ENCODE data around the gene SUCO. TPM values are rescaled to one million over a fixed set of nuclear protein-coding genes. Genes with fewer than 3 reads are reported as not detected.

SUCO gene
- total RNA-seq, 2 donors from 2014 or later, result 62.2 TPM

DNA sequence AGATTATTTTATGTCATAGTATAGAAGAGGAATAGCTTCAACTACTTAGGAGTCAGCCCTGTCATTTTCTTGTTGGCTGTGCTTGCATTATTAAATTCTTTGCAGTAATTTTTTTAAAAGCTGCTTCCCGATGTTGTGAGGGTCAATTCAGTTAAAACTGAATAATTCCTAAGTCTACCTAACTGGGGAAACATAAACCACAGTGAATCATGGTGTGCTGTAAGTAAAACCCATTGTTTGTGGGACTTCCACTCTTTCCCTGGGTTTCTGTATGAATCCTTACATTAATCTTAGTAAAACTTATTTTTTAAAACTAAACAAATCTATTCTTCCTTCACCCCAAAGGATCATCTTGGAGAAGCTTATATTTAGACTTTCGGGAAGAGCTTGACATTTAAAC is 4.4 kb downstream of the SUCO start:
- Histone ChIP-seq H3K27me3 (ENCODE audit: control insufficient read depth, insufficient read depth, low read length, poor library complexity, severe bottlenecking) (no peaks in the 10 kb centered on the region), H3K36me3 (ENCODE audit: control insufficient read depth, insufficient read depth, low read length) (no peaks in the 10 kb centered on the region), H3K9me3 (ENCODE audit: control insufficient read depth, low read length) (no peaks in the 10 kb centered on the region), H3K27ac (ENCODE audit: low read depth, low read length) (no peak overlapping the region), H3K4me1 (ENCODE audit: control insufficient read depth, insufficient read depth, low read length) (peaks cover 23% of the 10 kb centered on the region), H3K9ac (ENCODE audit: extremely low read depth, low read length, poor library complexity, severe bottlenecking) (no peak overlapping the region), H3K4me3 (ENCODE audit: low read length) (peak overlapping the region; percentile 5)
- Mint-ChIP-seq H3K27ac (peak overlapping the region; percentile 71), H3K4me3 (no peak overlapping the region), H3K4me1 (peaks cover 54% of the 10 kb centered on the region), H3K36me3 (ENCODE audit: low read depth) (no peaks in the 10 kb centered on the region), H3K27me3 (ENCODE audit: insufficient read depth) (no peaks in the 10 kb centered on the region), H3K9me3 (no peaks in the 10 kb centered on the region)
- TF ChIP-seq, protein P1, sequence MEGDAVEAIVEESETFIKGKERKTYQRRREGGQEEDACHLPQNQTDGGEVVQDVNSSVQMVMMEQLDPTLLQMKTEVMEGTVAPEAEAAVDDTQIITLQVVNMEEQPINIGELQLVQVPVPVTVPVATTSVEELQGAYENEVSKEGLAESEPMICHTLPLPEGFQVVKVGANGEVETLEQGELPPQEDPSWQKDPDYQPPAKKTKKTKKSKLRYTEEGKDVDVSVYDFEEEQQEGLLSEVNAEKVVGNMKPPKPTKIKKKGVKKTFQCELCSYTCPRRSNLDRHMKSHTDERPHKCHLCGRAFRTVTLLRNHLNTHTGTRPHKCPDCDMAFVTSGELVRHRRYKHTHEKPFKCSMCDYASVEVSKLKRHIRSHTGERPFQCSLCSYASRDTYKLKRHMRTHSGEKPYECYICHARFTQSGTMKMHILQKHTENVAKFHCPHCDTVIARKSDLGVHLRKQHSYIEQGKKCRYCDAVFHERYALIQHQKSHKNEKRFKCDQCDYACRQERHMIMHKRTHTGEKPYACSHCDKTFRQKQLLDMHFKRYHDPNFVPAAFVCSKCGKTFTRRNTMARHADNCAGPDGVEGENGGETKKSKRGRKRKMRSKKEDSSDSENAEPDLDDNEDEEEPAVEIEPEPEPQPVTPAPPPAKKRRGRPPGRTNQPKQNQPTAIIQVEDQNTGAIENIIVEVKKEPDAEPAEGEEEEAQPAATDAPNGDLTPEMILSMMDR (conservative IDR thresholded peaks at IDR 0.05), result no peak
- DNase-seq, result no peak
- 50 to 85% methylated on average over 1 to 2 of the region's 2 CpGs for WGBS, 2 experiments (ENCODE audit: insufficient coverage in 1 of 2, insufficient read length in 1 of 2)

DNA sequence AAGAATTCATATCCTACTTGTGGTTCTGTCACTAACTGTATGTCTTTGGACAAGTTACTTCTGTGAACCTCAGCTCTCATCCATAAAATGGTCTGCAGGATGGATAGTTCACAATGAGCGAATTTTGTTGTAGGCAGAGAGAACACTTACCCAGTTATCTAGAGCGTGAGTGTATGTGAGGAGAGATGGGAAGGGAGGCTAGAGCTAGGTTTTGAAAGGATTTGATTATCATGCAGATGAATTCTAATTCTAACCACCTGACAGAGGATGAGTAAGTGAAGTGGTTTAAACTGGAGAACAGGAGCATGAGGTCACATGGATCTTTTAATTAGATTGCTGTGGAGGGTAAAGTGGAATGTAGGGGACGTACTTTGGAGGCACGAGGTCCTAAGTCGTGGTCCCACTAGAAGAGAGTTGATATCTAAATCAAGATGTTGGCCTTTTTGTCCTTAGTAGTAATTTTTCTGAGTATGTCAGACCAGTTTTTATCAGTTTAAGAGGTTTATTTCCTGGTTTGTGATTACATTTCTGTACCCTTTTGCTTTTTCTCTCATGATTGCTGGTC is 5.0 kb downstream of the SUCO start:
- Histone ChIP-seq H3K4me3 (ENCODE audit: low read length) (peak overlapping the region; percentile 12), H3K4me1 (ENCODE audit: control insufficient read depth, insufficient read depth, low read length) (peaks cover 27% of the 10 kb centered on the region), H3K9me3 (ENCODE audit: control insufficient read depth, low read length) (no peaks in the 10 kb centered on the region), H3K27ac (ENCODE audit: low read depth, low read length) (no peak overlapping the region), H3K9ac (ENCODE audit: extremely low read depth, low read length, poor library complexity, severe bottlenecking) (no peak overlapping the region), H3K36me3 (ENCODE audit: control insufficient read depth, insufficient read depth, low read length) (no peaks in the 10 kb centered on the region), H3K27me3 (ENCODE audit: control insufficient read depth, insufficient read depth, low read length, poor library complexity, severe bottlenecking) (no peaks in the 10 kb centered on the region)
- H3K27me3 Mint-ChIP-seq (ENCODE audit: insufficient read depth), result no peaks in the 10 kb centered on the region
- 52% methylated on average over 5 of the region's 5 CpGs for WGBS, 2 experiments (ENCODE audit: insufficient coverage in 1 of 2, insufficient read length in 1 of 2)
- H3K4me1 Mint-ChIP-seq, result peaks cover 54% of the 10 kb centered on the region
- no peaks in the 10 kb centered on the region for H3K9me3 Mint-ChIP-seq
- H3K36me3 Mint-ChIP-seq (ENCODE audit: low read depth), result no peaks in the 10 kb centered on the region
- H3K27ac Mint-ChIP-seq, result peak overlapping the region; percentile 71
- no peak overlapping the region for H3K4me3 Mint-ChIP-seq
- TF ChIP-seq, protein P1 (conservative IDR thresholded peaks at IDR 0.05), result no peak
- no peak for DNase-seq

DNA sequence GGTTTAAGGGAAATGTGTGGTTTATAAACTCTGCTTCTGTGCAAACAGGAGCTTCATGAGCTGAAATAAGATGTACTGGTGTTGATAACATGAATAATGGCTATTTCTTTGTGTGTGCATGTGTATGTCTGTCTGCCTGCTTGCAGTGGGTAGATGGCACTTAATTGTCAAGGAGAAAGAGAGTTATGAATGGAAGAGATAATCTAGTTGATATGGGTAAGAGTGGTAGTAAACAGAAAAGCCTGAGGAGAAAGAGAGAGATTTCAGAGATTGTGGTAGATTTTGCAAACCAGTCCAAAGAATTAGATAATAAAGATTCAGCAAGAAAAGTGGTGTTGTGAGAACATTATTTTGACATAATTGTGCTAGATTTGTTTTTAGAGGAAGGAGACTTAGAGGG is 7.7 kb downstream of the SUCO start:
- Mint-ChIP-seq H3K4me3 (no peak overlapping the region), H3K4me1 (peaks cover 42% of the 10 kb centered on the region), H3K27ac (no peak overlapping the region), H3K27me3 (ENCODE audit: insufficient read depth) (no peaks in the 10 kb centered on the region), H3K9me3 (no peaks in the 10 kb centered on the region), H3K36me3 (ENCODE audit: low read depth) (no peaks in the 10 kb centered on the region)
- Histone ChIP-seq H3K27me3 (ENCODE audit: control insufficient read depth, insufficient read depth, low read length, poor library complexity, severe bottlenecking) (no peaks in the 10 kb centered on the region), H3K4me1 (ENCODE audit: control insufficient read depth, insufficient read depth, low read length) (peaks cover 33% of the 10 kb centered on the region), H3K4me3 (ENCODE audit: low read length) (peak overlapping the region; percentile 67), H3K27ac (ENCODE audit: low read depth, low read length) (no peak overlapping the region), H3K9me3 (ENCODE audit: control insufficient read depth, low read length) (no peaks in the 10 kb centered on the region), H3K36me3 (ENCODE audit: control insufficient read depth, insufficient read depth, low read length) (no peaks in the 10 kb centered on the region), H3K9ac (ENCODE audit: extremely low read depth, low read length, poor library complexity, severe bottlenecking) (no peak overlapping the region)
- no peak for DNase-seq
- TF ChIP-seq, protein P1 (conservative IDR thresholded peaks at IDR 0.05), result no peak

All from endodermal cell (in vitro differentiated cells).